Measurements from ENCODE around the gene CD27.

DNA sequence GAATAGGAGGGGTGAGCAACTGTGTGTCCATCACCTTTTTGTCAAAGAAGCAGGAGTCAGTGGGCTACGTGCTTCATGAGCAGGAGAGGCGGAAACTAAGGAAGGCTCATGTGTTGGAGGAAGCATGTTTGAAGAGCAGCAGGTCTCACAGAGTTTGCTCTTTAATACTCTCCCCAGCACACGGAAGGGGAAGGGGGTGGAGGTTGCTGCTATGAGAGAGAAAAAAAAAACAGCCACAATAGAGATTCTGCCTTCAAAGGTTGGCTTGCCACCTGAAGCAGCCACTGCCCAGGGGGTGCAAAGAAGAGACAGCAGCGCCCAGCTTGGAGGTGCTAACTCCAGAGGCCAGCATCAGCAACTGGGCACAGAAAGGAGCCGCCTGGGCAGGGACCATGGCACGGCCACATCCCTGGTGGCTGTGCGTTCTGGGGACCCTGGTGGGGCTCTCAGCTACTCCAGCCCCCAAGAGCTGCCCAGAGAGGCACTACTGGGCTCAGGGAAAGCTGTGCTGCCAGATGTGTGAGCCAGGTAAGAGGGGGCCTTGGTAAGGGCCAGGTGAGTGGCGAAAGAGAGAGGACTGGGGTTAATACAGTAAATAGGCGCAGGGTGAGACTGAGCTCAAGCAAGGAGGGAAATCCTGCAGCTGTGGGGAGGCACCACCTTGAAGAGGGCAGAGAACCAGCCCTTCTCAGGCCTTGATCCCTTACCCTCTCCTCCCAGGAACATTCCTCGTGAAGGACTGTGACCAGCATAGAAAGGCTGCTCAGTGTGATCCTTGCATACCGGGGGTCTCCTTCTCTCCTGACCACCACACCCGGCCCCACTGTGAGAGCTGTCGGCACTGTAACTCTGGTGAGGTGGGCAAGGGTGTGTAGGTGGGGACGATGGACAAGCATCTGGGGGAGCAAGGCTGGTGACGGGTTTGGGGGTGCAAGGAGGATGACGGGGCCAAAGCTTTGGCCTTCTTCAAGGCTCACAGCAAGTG, at the start of gene CD27:
- TF ChIP-seq CHD2 (IDR thresholded peaks at IDR 0.05; ENCODE audit: low read length, partially characterized antibody) (no peak), JUND (IDR thresholded peaks at IDR 0.05) (no peak), GABPA (IDR thresholded peaks at IDR 0.05; ENCODE audit: low read depth) (no peak), POLR2AphosphoS5 (IDR thresholded peaks at IDR 0.05; ENCODE audit: low read depth, low read length) (no peak), CTCF (IDR thresholded peaks at IDR 0.05) (no peak), SMC3 (IDR thresholded peaks at IDR 0.05; ENCODE audit: low read depth, low read length) (no peak), EZH2phosphoT487 (IDR thresholded peaks at IDR 0.05; ENCODE audit: borderline replicate concordance, low read depth) (no peak), MXI1 (IDR thresholded peaks at IDR 0.05; ENCODE audit: low read depth, low read length) (no peak), TAF1 (IDR thresholded peaks at IDR 0.05; ENCODE audit: borderline replicate concordance, low read depth, low read length) (no peak), MAX (IDR thresholded peaks at IDR 0.05; ENCODE audit: low read depth) (no peak), RFX5 (IDR thresholded peaks at IDR 0.05; ENCODE audit: low read length) (no peak)

Data from SK-N-SH (cell line).